Measurements from ENCODE around the gene SUSD6. TPM values are rescaled to one million over a fixed set of nuclear protein-coding genes. Genes with fewer than 3 reads are reported as not detected.
"Not testable (repeated sequence)": the region's sequence is repeated elsewhere in the genome, so short reads cannot be mapped to it uniquely, and the experiment has no call there.

Gene SUSD6
- polyA plus RNA-seq, 4 donors, result 14.3 to 46.2 (median 16.7) TPM

- DNase-seq, result no peak
- H3K27ac ChIP-seq (ENCODE audit: low read depth in 1 of 3, low read length in 2 of 3), result peak overlapping the region in 2 of 3 donors; percentile 11 to 25
- H3K9me3 ChIP-seq (ENCODE audit: control insufficient read depth in 2 of 2, insufficient read depth in 1 of 2, low read depth in 1 of 2, low read length in 1 of 2), result no peaks in the 10 kb centered on the region
- WGBS, 3 donors, result 52 to 74% (median 60%) methylated on average over 4 of the region's 4 CpGs
- no peaks in the 10 kb centered on the region for H3K36me3 ChIP-seq (ENCODE audit: control insufficient read depth in 3 of 3, insufficient read depth in 2 of 3, low read depth in 1 of 3, low read length in 3 of 3)
- peaks cover 25 to 50% (median 37%) of the 10 kb centered on the region in 3 donors for H3K4me1 ChIP-seq (ENCODE audit: control insufficient read depth in 3 of 3, insufficient read depth in 2 of 3, low read depth in 1 of 3, low read length in 2 of 3)
- no peaks in the 10 kb centered on the region for H3K27me3 ChIP-seq (ENCODE audit: control insufficient read depth in 3 of 3, insufficient read depth in 3 of 3, low read length in 3 of 3)
- FAIRE-seq, result no peak
- no peak overlapping the region for H3K4me3 ChIP-seq (ENCODE audit: low read depth in 1 of 3, low read length in 3 of 3)
Measured at GRCh38 chr14:69632164-69632563, 20.8 kb downstream of the SUSD6 start.

GRCh38 chr14:69632593-69633151 lies 21.3 kb downstream of the SUSD6 start:
- Histone ChIP-seq H3K4me3 (ENCODE audit: low read depth in 1 of 3, low read length in 3 of 3) (no peak overlapping the region), H3K27ac (ENCODE audit: low read depth in 1 of 3, low read length in 2 of 3) (peak overlapping the region in 2 of 3 donors; percentile 25 to 41), H3K27me3 (ENCODE audit: control insufficient read depth in 3 of 3, insufficient read depth in 3 of 3, low read length in 3 of 3) (no peaks in the 10 kb centered on the region), H3K36me3 (ENCODE audit: control insufficient read depth in 3 of 3, insufficient read depth in 2 of 3, low read depth in 1 of 3, low read length in 3 of 3) (no peaks in the 10 kb centered on the region), H3K9me3 (ENCODE audit: control insufficient read depth in 2 of 2, insufficient read depth in 1 of 2, low read depth in 1 of 2, low read length in 1 of 2) (no peaks in the 10 kb centered on the region), H3K4me1 (ENCODE audit: control insufficient read depth in 3 of 3, insufficient read depth in 2 of 3, low read depth in 1 of 3, low read length in 2 of 3) (peaks cover 25 to 54% (median 42%) of the 10 kb centered on the region in 3 donors)
- whole genome bisulfite sequencing, 3 donors, result 76 to 80% (median 79%) methylated on average over 6 of the region's 6 CpGs
- FAIRE-seq, result no peak
- no peak for DNase-seq

- Histone ChIP-seq H3K4me1 (ENCODE audit: control insufficient read depth in 3 of 3, insufficient read depth in 2 of 3, low read depth in 1 of 3, low read length in 2 of 3) (peaks cover 30 to 59% (median 47%) of the 10 kb centered on the region in 3 donors), H3K9me3 (ENCODE audit: control insufficient read depth in 2 of 2, insufficient read depth in 1 of 2, low read depth in 1 of 2, low read length in 1 of 2) (no peaks in the 10 kb centered on the region), H3K4me3 (ENCODE audit: low read depth in 1 of 3, low read length in 3 of 3) (no peak overlapping the region), H3K27me3 (ENCODE audit: control insufficient read depth in 3 of 3, insufficient read depth in 3 of 3, low read length in 3 of 3) (no peaks in the 10 kb centered on the region), H3K36me3 (ENCODE audit: control insufficient read depth in 3 of 3, insufficient read depth in 2 of 3, low read depth in 1 of 3, low read length in 3 of 3) (no peaks in the 10 kb centered on the region), H3K27ac (ENCODE audit: low read depth in 1 of 3, low read length in 2 of 3) (peak overlapping the region in 1 of 3 donors; percentile 41)
- FAIRE-seq (no peak), DNase-seq (peak in 1 of 2 donors; percentile 41)
- WGBS, 3 donors, result 30 to 55% (median 47%) methylated on average over 3 to 4 of the region's 4 CpGs
Measured at GRCh38 chr14:69633238-69633637, 21.8 kb downstream of the SUSD6 start.

- Histone ChIP-seq H3K27ac (ENCODE audit: low read depth in 1 of 3, low read length in 2 of 3) (peak overlapping the region; percentile 23 to 94 (median 78)), H3K9me3 (ENCODE audit: control insufficient read depth in 2 of 2, insufficient read depth in 1 of 2, low read depth in 1 of 2, low read length in 1 of 2) (peaks cover 0 to 3% of the 10 kb centered on the region in 2 donors), H3K4me1 (ENCODE audit: control insufficient read depth in 3 of 3, insufficient read depth in 2 of 3, low read depth in 1 of 3, low read length in 2 of 3) (peaks cover 33 to 63% (median 60%) of the 10 kb centered on the region in 3 donors), H3K27me3 (ENCODE audit: control insufficient read depth in 3 of 3, insufficient read depth in 3 of 3, low read length in 3 of 3) (no peaks in the 10 kb centered on the region), H3K4me3 (ENCODE audit: low read depth in 1 of 3, low read length in 3 of 3) (no peak overlapping the region), H3K36me3 (ENCODE audit: control insufficient read depth in 3 of 3, insufficient read depth in 2 of 3, low read depth in 1 of 3, low read length in 3 of 3) (no peaks in the 10 kb centered on the region)
- no peak for DNase-seq
- no peak for FAIRE-seq
- WGBS, 3 donors, result 56 to 77% (median 65%) methylated on average over 4 of the region's 4 CpGs
Measured at GRCh38 chr14:69635981-69636639, 24.7 kb downstream of the SUSD6 start.

GRCh38 chr14:69636718-69637480 lies 25.5 kb downstream of the SUSD6 start:
- 61 to 67% (median 64%) methylated on average over 7 of the region's 7 CpGs for WGBS, 3 donors
- Histone ChIP-seq H3K27me3 (ENCODE audit: control insufficient read depth in 3 of 3, insufficient read depth in 3 of 3, low read length in 3 of 3) (no peaks in the 10 kb centered on the region), H3K4me1 (ENCODE audit: control insufficient read depth in 3 of 3, insufficient read depth in 2 of 3, low read depth in 1 of 3, low read length in 2 of 3) (peaks cover 33 to 60% (median 59%) of the 10 kb centered on the region in 3 donors), H3K27ac (ENCODE audit: low read depth in 1 of 3, low read length in 2 of 3) (peak overlapping the region; percentile 78 to 94 (median 85)), H3K9me3 (ENCODE audit: control insufficient read depth in 2 of 2, insufficient read depth in 1 of 2, low read depth in 1 of 2, low read length in 1 of 2) (peaks cover 0 to 8% of the 10 kb centered on the region in 2 donors), H3K4me3 (ENCODE audit: low read depth in 1 of 3, low read length in 3 of 3) (no peak overlapping the region), H3K36me3 (ENCODE audit: control insufficient read depth in 3 of 3, insufficient read depth in 2 of 3, low read depth in 1 of 3, low read length in 3 of 3) (no peaks in the 10 kb centered on the region)
- peak in 1 of 2 donors; percentile 31 for DNase-seq
- FAIRE-seq, result no peak

GRCh38 chr14:69637503-69638031 lies 26.2 kb downstream of the SUSD6 start:
- peaks cover 33 to 54% (median 53%) of the 10 kb centered on the region in 3 donors for H3K4me1 ChIP-seq (ENCODE audit: control insufficient read depth in 3 of 3, insufficient read depth in 2 of 3, low read depth in 1 of 3, low read length in 2 of 3)
- H3K36me3 ChIP-seq (ENCODE audit: control insufficient read depth in 3 of 3, insufficient read depth in 2 of 3, low read depth in 1 of 3, low read length in 3 of 3), result no peaks in the 10 kb centered on the region
- H3K27me3 ChIP-seq (ENCODE audit: control insufficient read depth in 3 of 3, insufficient read depth in 3 of 3, low read length in 3 of 3), result no peaks in the 10 kb centered on the region
- 12 to 17% (median 12%) methylated on average over 3 of the region's 3 CpGs for WGBS, 3 donors
- DNase-seq, result peak; percentile 80 to 86
- no peak for FAIRE-seq
- H3K27ac ChIP-seq (ENCODE audit: low read depth in 1 of 3, low read length in 2 of 3), result peak overlapping the region; percentile 52 to 94 (median 85)
- no peak overlapping the region for H3K4me3 ChIP-seq (ENCODE audit: low read depth in 1 of 3, low read length in 3 of 3)
- peaks cover 0 to 14% of the 10 kb centered on the region in 2 donors for H3K9me3 ChIP-seq (ENCODE audit: control insufficient read depth in 2 of 2, insufficient read depth in 1 of 2, low read depth in 1 of 2, low read length in 1 of 2)

GRCh38 chr14:69640931-69641330 lies 29.5 kb downstream of the SUSD6 start:
- peaks cover 35 to 60% (median 55%) of the 10 kb centered on the region in 3 donors for H3K4me1 ChIP-seq (ENCODE audit: control insufficient read depth in 3 of 3, insufficient read depth in 2 of 3, low read depth in 1 of 3, low read length in 2 of 3)
- no peaks in the 10 kb centered on the region for H3K36me3 ChIP-seq (ENCODE audit: control insufficient read depth in 3 of 3, insufficient read depth in 2 of 3, low read depth in 1 of 3, low read length in 3 of 3)
- H3K27me3 ChIP-seq (ENCODE audit: control insufficient read depth in 3 of 3, insufficient read depth in 3 of 3, low read length in 3 of 3), result no peaks in the 10 kb centered on the region
- peaks cover 0 to 17% of the 10 kb centered on the region in 2 donors for H3K9me3 ChIP-seq (ENCODE audit: control insufficient read depth in 2 of 2, insufficient read depth in 1 of 2, low read depth in 1 of 2, low read length in 1 of 2)
- FAIRE-seq (no peak), DNase-seq (no peak)
- no peak overlapping the region for H3K4me3 ChIP-seq (ENCODE audit: low read depth in 1 of 3, low read length in 3 of 3)
- no peak overlapping the region for H3K27ac ChIP-seq (ENCODE audit: low read depth in 1 of 3, low read length in 2 of 3)
- WGBS, 3 donors, result 94 to 100% (median 95%) methylated on average over 1 of the region's 1 CpG

GRCh38 chr14:69642212-69642793 lies 30.9 kb downstream of the SUSD6 start:
- peaks cover 27 to 51% (median 47%) of the 10 kb centered on the region in 3 donors for H3K4me1 ChIP-seq (ENCODE audit: control insufficient read depth in 3 of 3, insufficient read depth in 2 of 3, low read depth in 1 of 3, low read length in 2 of 3)
- not testable (repeated sequence) for H3K27me3 ChIP-seq (ENCODE audit: control insufficient read depth in 3 of 3, insufficient read depth in 3 of 3, low read length in 3 of 3); DNase-seq; FAIRE-seq; H3K36me3 ChIP-seq (ENCODE audit: control insufficient read depth in 3 of 3, insufficient read depth in 2 of 3, low read depth in 1 of 3, low read length in 3 of 3); H3K4me3 ChIP-seq (ENCODE audit: low read depth in 1 of 3, low read length in 3 of 3)
- H3K27ac ChIP-seq (ENCODE audit: low read depth in 1 of 3, low read length in 2 of 3), result peak overlapping the region in 1 of 3 donors; percentile 91
- H3K9me3 ChIP-seq (ENCODE audit: control insufficient read depth in 2 of 2, insufficient read depth in 1 of 2, low read depth in 1 of 2, low read length in 1 of 2), result peaks cover 0 to 17% of the 10 kb centered on the region in 2 donors
- 81 to 87% (median 85%) methylated on average over 7 of the region's 7 CpGs for WGBS, 3 donors
